HCT116 (cell line): ENCODE measurements around the gene SAMD7. TPM values are rescaled to one million over a fixed set of nuclear protein-coding genes. Genes with fewer than 3 reads are reported as not detected.

Experiments
- ATAC-seq: fragments of 200-7000 bp; cut with Tn5 transposase; 2 replicates; pipeline ENCODE4 v1.9.1; 2020; ENCODE audit warnings: mild to moderate bottlenecking, moderate library complexity
- BruUV-seq: library from RNA; stranded (reverse); fragments of 400-500 nt; replicated peaks from 2 replicates; lab custom pipeline; 2021; lab: Mats Ljungman, UMichigan
- CTCF ChIA-PET: fragments of 300-600 bp; sonication (Branson Sonifier 250); formaldehyde crosslinking; loops from one replicate; lab custom pipeline; 2021; ENCODE audit warnings: antibody characterized with exemption; lab: Charles Lee
- POLR2A ChIA-PET: fragments of 300-600, 350-600 bp; sonication (Branson Sonifier 250); formaldehyde crosslinking; loops from one replicate; lab custom pipeline; 2021; ENCODE audit warnings: antibody characterized with exemption; lab: Charles Lee
- RAD21 ChIA-PET, 2 experiments: fragments of 300-600 bp; sonication (Branson Sonifier 250); formaldehyde crosslinking; loops; one replicate each; lab custom pipeline; 2023; ENCODE audit warnings: low total read pairs in 2 of 2; ENCODE audit not compliant: uncharacterized antibody in 2 of 2, unreplicated experiment in 2 of 2, low non-redundant PET in 1 of 2; lab: Charles Lee
- DNase-seq: peaks from one replicate; pipeline ENCODE4 v3.0.0-alpha.2; 2010; ENCODE audit warnings: low read depth, low spot score
- H2AFZ ChIP-seq: fragments of 200-600 bp; shearing (Covaris generic), sonication (generic); 2 replicates; pipeline ENCODE4 v1.6.1; 2017; ENCODE audit warnings: low read depth, mixed run types, mixed read lengths, antibody characterized with exemption, low read length; ENCODE audit not compliant: poor library complexity, severe bottlenecking
- H3K27ac ChIP-seq: 2 replicates; pipeline ENCODE4 v1.5.1; 2012; ENCODE audit warnings: low read depth, low read length
- H3K27me3 ChIP-seq: fragments of 200-600 bp; sonication (generic); 2 replicates; pipeline ENCODE4 v1.6.1; 2016; ENCODE audit warnings: mixed run types, low read length, mixed read lengths; ENCODE audit not compliant: insufficient read depth
- H3K36me3 ChIP-seq, 2 experiments: fragments of 200-500 bp in 1 of 2; fragments of 200-600 bp in 1 of 2; sonication (Bioruptor generic) in 1 of 2; sonication (generic) in 1 of 2; 2 replicates each; pipeline versions ENCODE4 v1.5.1 to v1.6.1; 2014 to 2016; ENCODE audit warnings: low read length in 2 of 2, inconsistent platforms in 1 of 2, mixed read lengths in 1 of 2, mixed run types in 1 of 2; ENCODE audit not compliant: insufficient read depth in 2 of 2, control insufficient read depth in 1 of 2
- H3K4me1 ChIP-seq, 2 experiments: fragments of 200-600 bp in 1 of 2; sonication (generic) in 1 of 2; 2 replicates each; pipeline versions ENCODE4 v1.5.1 to v1.6.1; 2012 to 2017; ENCODE audit warnings: low read length in 2 of 2, inconsistent platforms in 1 of 2, mild to moderate bottlenecking in 1 of 2, mixed read lengths in 1 of 2, mixed run types in 1 of 2, moderate library complexity in 1 of 2; ENCODE audit not compliant: insufficient read depth in 2 of 2, control insufficient read depth in 1 of 2
- H3K4me2 ChIP-seq: fragments of 200-600 bp; sonication (generic); 2 replicates; pipeline ENCODE4 v1.6.1; 2017; ENCODE audit warnings: mixed run types, low read length, mixed read lengths
- H3K4me3 ChIP-seq, 2 experiments: fragments of 200-600 bp in 1 of 2; sonication (generic) in 1 of 2; replicated peaks in 1 of 2; 2 replicates each; pipeline ENCODE4 v1.5.1; 2011 to 2016; ENCODE audit warnings: low read length in 2 of 2, control low read depth in 1 of 2, low read depth in 1 of 2, mild to moderate bottlenecking in 1 of 2, mixed read lengths in 1 of 2, mixed run types in 1 of 2
- H3K79me2 ChIP-seq: fragments of 200-600 bp; sonication (generic); 2 replicates; pipeline ENCODE4 v1.6.1; 2017; ENCODE audit warnings: mild to moderate bottlenecking, mixed run types, low read length, moderate library complexity, mixed read lengths; ENCODE audit not compliant: insufficient read depth
- H3K9ac ChIP-seq: fragments of 200-600 bp; sonication (generic); 2 replicates; pipeline ENCODE4 v1.6.1; 2016; ENCODE audit warnings: low read length, mixed read lengths
- H3K9me2 ChIP-seq: fragments of 200-600 bp; sonication (generic), shearing (Covaris generic); 2 replicates; pipeline ENCODE4 v1.6.1; 2017; ENCODE audit warnings: mixed run types, mild to moderate bottlenecking, moderate library complexity; ENCODE audit not compliant: insufficient read depth
- H3K9me3 ChIP-seq, 2 experiments: fragments of 200-500 bp in 1 of 2; fragments of 200-600 bp in 1 of 2; sonication (Bioruptor generic) in 1 of 2; sonication (generic) in 1 of 2; 2 replicates each; pipeline ENCODE4 v1.6.1; 2014 to 2017; ENCODE audit warnings: low read length in 2 of 2, mixed read lengths in 2 of 2, inconsistent platforms in 1 of 2, low read depth in 1 of 2, mild to moderate bottlenecking in 1 of 2, mixed run types in 1 of 2, moderate library complexity in 1 of 2; ENCODE audit not compliant: control insufficient read depth in 1 of 2, insufficient read depth in 1 of 2
- H4K20me1 ChIP-seq: fragments of 200-600 bp; sonication (generic), shearing (Covaris generic); 2 replicates; pipeline ENCODE4 v1.6.1; 2017; ENCODE audit warnings: mixed run types, mild to moderate bottlenecking, moderate library complexity; ENCODE audit not compliant: insufficient read depth
- ATF3 ChIP-seq: IDR thresholded peaks from 2 replicates; pipeline ENCODE4 v1.6.1; 2012
- CTCF ChIP-seq, 3 experiments: fragments of 200-600 bp in 1 of 3; sonication (generic) in 1 of 3; IDR thresholded peaks in 2 of 3; conservative IDR thresholded peaks in 1 of 3; 2 replicates each; pipeline ENCODE4 v1.5.1; 2012 to 2017; ENCODE audit warnings: low read depth in 2 of 3, low read length in 2 of 3, antibody characterized with exemption in 1 of 3, borderline replicate concordance in 1 of 3, control low read depth in 1 of 3, mild to moderate bottlenecking in 1 of 3, mixed read lengths in 1 of 3, mixed run types in 1 of 3, moderate library complexity in 1 of 3; ENCODE audit not compliant: insufficient read depth in 1 of 3
- EGR1 ChIP-seq: IDR thresholded peaks from 2 replicates; pipeline ENCODE4 v1.6.1; 2012; ENCODE audit warnings: low read depth
- FOSL1 ChIP-seq: IDR thresholded peaks from 2 replicates; pipeline ENCODE4 v1.6.1; 2012; ENCODE audit warnings: low read depth
- JUND ChIP-seq: IDR thresholded peaks from 2 replicates; pipeline ENCODE4 v1.6.1; 2012
- POLR2A ChIP-seq: IDR thresholded peaks from 2 replicates; pipeline ENCODE4 v1.7.0; 2011; ENCODE audit warnings: borderline replicate concordance; ENCODE audit not compliant: insufficient read depth, insufficient read length; ENCODE audit errors: extremely low read depth
- POLR2AphosphoS5 ChIP-seq: IDR thresholded peaks from 2 replicates; pipeline ENCODE4 v1.6.1; 2011; ENCODE audit warnings: mild to moderate bottlenecking, low read depth, low read length, moderate library complexity
- REST ChIP-seq: IDR thresholded peaks from 2 replicates; pipeline ENCODE4 v1.6.1; 2012; ENCODE audit warnings: low read depth
- SIN3A ChIP-seq: IDR thresholded peaks from 2 replicates; pipeline ENCODE4 v1.6.1; 2012; ENCODE audit warnings: low read depth
- ZBTB33 ChIP-seq: IDR thresholded peaks from 2 replicates; pipeline ENCODE4 v1.6.1; 2011; ENCODE audit warnings: mild to moderate bottlenecking, low read length, moderate library complexity; ENCODE audit not compliant: insufficient replicate concordance; ENCODE audit errors: extremely low read depth
- ZNF274 ChIP-seq: fragments of 200-500 bp; sonication (Bioruptor generic); IDR thresholded peaks from 2 replicates; pipeline ENCODE4 v1.6.1; 2014; ENCODE audit warnings: mild to moderate bottlenecking, low read depth, low read length, inconsistent platforms
- intact Hi-C: fragments of 100-400 bp; cut with micrococcal nuclease; formaldehyde crosslinking; loops from 2 replicates; pipeline ENCODE4 v1.10.0; 2022
- total RNA-seq: library from RNA; stranded (reverse); gene quantifications from one replicate; pipeline ENCODE4 v1.2.1, GENCODE V29; 2021; ENCODE audit not compliant: unreplicated experiment

SAMD7 gene
- total RNA-seq, 1 experiment from 2014 or later: not detected

- TF ChIP-seq ZNF274: no peak
- TF ChIP-seq CTCF (IDR thresholded peaks at IDR 0.05 in 2 of 3, conservative IDR thresholded peaks at IDR 0.05 in 1 of 3; ENCODE audit: borderline replicate concordance in 1 of 3, insufficient read depth in 1 of 3, low read depth in 2 of 3, low read length in 2 of 3): no peak
- TF ChIP-seq ZBTB33: no peak
- TF ChIP-seq SIN3A: no peak
- TF ChIP-seq POLR2A: no peak
- TF ChIP-seq EGR1: no peak
- no peak for TF ChIP-seq FOSL1
- TF ChIP-seq, all 23 proteins: peak for 0
These were observed 42.9 kb downstream of the SAMD7 start (continued) for GRCh38 chr3:169954142-169954756.

DNA sequence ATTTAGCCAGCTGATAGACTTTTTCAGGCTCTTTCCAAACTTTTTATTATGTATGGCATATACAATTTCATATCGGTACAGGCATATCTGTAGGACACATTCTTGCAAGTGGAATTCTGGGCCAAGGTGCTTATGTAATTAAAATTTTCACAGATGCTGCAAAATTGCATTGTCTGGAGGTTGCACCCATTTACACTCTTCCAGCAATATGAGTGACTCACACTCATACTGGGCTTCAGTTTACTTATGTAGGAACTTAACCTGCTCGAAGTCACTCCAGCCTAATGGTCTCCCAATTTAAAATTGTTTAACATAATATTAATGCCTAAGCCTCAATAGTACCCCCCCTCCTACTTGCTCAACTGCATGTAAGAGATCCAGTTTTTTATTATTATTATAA lies 44.0 kb downstream of the SAMD7 start:
- Histone ChIP-seq H4K20me1 (no peaks in the 10 kb centered on the region), H3K9ac (no peak overlapping the region), H3K27ac (no peak overlapping the region), H3K36me3 (no peaks in the 10 kb centered on the region), H3K9me2 (no peaks in the 10 kb centered on the region), H2AFZ (no peak overlapping the region), H3K9me3 (no peaks in the 10 kb centered on the region), H3K4me3 (no peak overlapping the region), H3K4me1 (no peaks in the 10 kb centered on the region), H3K79me2 (no peaks in the 10 kb centered on the region), H3K4me2 (no peak overlapping the region), H3K27me3 (no peaks in the 10 kb centered on the region)
- BruUV-seq: no TSS peak
- TF ChIP-seq ATF3: no peak
- no peak for TF ChIP-seq CTCF (IDR thresholded peaks at IDR 0.05 in 2 of 3, conservative IDR thresholded peaks at IDR 0.05 in 1 of 3; ENCODE audit: borderline replicate concordance in 1 of 3, insufficient read depth in 1 of 3, low read depth in 2 of 3, low read length in 2 of 3)
- no peak for TF ChIP-seq REST
- TF ChIP-seq JUND: no peak
- no peak for TF ChIP-seq EGR1
- no peak for TF ChIP-seq POLR2AphosphoS5
- intact Hi-C loops: no loop called here
- CTCF ChIA-PET: no interaction called here
- no peak for ATAC-seq
- POLR2A ChIA-PET: no interaction called here
- DNase-seq: no peak
- RAD21 ChIA-PET: no interaction called here
